Spleen (tissue), 7 donors: ENCODE measurements around the gene LDLRAD4.

Experiments
- CTCF ChIP-seq, 11 experiments: fragments of 200-600 bp in 7 of 11; fragments of 450-650 bp in 4 of 11; sonication (generic) in 4 of 11; IDR thresholded peaks in 8 of 11; conservative IDR thresholded peaks in 3 of 11; 1 replicate in 7 of 11; 2 replicates in 4 of 11; pipeline versions ENCODE4 v1.4.0 to v1.8.0; 2016 to 2021; ENCODE audit warnings: antibody characterized with exemption in 11 of 11, inconsistent platforms in 4 of 11, mild to moderate bottlenecking in 1 of 11
- POLR2A ChIP-seq, 3 donors: fragments of 450-650 bp; IDR thresholded peaks; one replicate each; pipeline ENCODE4 v1.5.1; 2017; ENCODE audit warnings: antibody characterized with exemption in 3 of 3, mild to moderate bottlenecking in 1 of 3
- POLR2AphosphoS5 ChIP-seq, 3 donors: sonication (generic); formaldehyde crosslinking; IDR thresholded peaks; one replicate each; pipeline ENCODE4 v1.5.1; 2017; ENCODE audit warnings: antibody characterized with exemption in 3 of 3
- donor health status: DM: no; HTN: no; CAD: no; lungs with moderate emphysema.
- donor health status: DM: no; HTN: no; CAD: no.
- donor health status: DM: no; HTN: no; CAD: no.

- TF ChIP-seq POLR2A (IDR thresholded peaks at IDR 0.05), result no peak
- TF ChIP-seq CTCF (IDR thresholded peaks at IDR 0.05 in 8 of 11, conservative IDR thresholded peaks at IDR 0.05 in 3 of 11), result peak in 4 of 11 experiments; percentile 4 to 20 (median 10)
- peak; percentile 87 to 95 (median 94) for TF ChIP-seq POLR2AphosphoS5 (IDR thresholded peaks at IDR 0.05)
Measured at GRCh38 chr18:13464432-13465123, 246.0 kb downstream of the LDLRAD4 start.
